HG02571 (cell line): Measurements from ENCODE around the gene FBXO7.

ENCODE experiments used
- ATAC-seq: cut with Tn5 transposase; IDR thresholded peaks from one replicate; pipeline ENCODE4 v1.9.1; 2021; ENCODE audit warnings: mild to moderate bottlenecking, moderate library complexity; ENCODE audit not compliant: unreplicated experiment

The FBXO7 gene

DNA sequence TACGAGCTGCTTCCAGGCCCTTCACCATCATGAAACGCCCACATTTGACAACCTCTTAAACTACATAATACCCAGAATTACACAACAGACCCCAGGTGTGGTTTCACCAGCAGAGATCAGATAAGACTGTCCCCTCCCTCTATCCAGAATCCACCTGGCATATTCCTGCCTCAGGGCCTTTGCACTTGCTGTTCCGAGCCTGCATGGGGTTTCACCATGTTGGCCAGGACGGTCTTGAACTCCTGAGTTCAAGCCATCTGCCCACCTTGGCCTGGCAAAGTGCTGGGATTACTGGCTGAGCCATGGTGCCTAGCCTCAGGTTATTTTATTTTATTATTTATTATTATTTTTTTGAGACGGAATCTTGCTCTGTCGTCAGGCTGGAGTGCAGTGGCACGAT, 73.4 kb downstream of the FBXO7 start:
- no peak for ATAC-seq
